M059J (cell line): ENCODE measurements around the gene ISG20. TPM values are rescaled to one million over a fixed set of nuclear protein-coding genes. Genes with fewer than 3 reads are reported as not detected.

Experiments
- DNase-seq: peaks from one replicate; pipeline ENCODE4 v3.0.0-alpha.2; 2012; ENCODE audit warnings: low read depth
- total RNA-seq: library from RNA; depleted of rRNA; stranded (reverse); fragments of >200 nt; shearing (Covaris generic); gene quantifications from 2 replicates; pipeline ENCODE4 v1.2.3, GENCODE V29; 2014; rRNA removed

ISG20 gene
- total RNA-seq: 30.5 and 37.6 TPM in 2 replicates

DNA sequence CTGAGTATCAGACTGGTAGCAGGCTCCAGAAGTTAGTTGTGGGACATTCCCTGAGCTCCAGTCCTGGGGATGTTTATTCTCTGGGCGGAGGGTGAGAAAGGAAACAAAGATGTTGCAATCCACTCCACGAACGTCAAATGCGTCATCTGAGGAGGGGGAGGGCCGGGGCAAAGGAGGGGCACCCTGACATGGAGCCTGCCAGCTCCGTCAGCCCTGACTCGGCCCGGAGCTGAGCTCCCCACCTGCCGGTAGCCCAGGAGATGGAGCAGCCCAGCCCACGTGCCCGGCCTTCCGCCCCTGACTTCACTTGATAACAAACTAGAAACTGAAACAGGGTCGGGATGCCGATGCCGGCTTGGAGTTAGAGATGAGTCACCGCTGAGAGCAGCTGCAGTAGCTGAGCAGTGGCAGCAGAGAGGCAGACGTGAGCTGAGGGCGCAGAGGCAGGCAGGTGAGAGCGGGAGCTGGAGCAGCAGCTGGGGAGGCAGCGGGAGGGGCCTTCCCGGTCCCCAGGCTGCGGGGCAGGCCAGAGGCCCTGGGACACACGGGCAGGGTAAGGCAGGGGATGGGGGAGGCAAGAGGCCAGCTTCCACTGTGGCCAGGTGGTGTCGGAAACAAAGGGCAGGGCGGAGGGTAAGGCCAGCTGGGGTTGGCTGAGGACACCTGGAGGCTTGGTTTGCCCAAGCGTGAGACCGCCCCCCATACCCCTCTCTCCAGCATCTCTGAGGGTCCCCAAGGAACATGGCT lies at the start of gene ISG20:
Gene ISG20, plus strand, starts transcription at position 391 of the 747 bp plus-strand sequence. Its CDS starts 351 bp downstream, at position 742.
- DNase-seq: peak; percentile 96

DNA sequence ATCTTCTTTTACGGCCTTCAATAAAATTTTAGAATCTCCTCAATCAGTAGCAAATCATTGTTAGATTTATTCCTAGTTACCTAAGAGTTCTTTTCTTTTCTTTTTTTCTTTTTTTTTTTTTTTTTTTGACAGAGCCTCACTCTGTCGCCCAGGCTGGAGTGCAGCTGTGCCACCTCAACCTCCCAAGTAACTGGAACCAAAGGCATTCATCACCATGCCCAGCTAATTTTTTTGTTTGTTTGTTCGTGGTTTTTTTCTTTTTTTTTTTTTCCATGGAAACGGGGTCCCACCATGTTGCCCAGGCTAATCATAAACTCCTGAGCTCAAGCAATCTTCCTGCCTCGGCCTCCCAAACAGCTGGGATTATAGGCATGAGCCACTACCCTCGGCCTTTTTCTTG lies 48.1 kb upstream of the ISG20 start:
- no peak for DNase-seq

DNA sequence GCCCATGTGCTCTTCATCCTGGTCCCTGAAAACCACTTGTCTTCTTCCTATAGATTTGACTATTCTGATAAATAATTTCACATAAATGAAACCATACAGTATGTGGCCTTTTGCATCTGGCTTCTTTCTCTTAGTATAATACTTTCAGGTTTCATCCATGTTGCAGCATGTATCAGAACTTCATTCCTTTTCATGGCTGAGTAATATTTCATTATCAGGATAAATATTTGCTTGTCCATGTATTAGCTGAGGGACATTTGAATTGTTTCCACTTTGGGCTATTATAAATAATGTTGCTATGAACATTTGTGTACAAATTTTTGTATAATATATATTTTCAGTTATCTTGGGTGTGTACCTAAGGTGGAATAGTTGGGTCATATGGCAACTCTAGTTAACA lies 47.4 kb upstream of the ISG20 start:
- no peak for DNase-seq

GRCh38 chr15:88603885-88604284 lies 34.9 kb upstream of the ISG20 start:
- no peak for DNase-seq

DNA sequence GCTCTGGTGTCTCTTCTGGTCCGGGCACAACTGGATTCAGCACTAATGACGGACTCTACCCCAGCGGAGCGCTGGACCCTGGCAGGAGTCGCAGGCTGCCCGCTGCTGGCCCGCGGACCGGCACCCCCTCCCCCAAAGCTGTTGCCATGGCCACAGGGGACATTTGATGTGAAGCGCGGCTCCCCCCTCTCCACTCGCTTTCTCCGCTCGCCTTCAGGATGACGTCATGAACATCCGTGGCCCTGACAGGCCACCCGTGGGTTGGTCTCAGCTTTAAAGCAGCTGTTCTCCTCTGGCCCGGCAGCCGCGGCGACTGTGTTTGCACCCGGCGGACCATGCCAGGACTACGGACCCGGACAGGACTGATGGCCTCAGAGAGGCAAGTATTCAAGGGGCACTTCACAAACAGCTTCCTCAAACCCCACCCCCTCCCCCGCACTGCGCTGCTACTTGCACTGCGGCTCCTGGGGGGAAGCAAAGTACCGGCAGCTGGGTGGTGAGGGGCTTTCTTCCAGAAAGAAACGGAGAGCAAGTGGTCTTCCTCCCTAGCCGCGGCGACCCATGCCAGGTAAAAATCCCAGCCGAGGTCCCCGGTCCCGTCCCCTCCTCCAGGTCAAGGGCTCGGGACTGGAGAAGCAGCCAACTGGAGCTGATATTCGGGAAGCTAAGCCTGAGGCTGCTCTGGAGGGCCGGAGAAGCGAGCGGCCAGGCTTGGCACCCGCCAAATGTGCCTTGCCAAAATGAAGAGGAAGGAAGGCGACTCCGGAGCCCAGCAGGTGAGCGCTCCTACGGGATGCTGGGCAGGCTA lies 34.2 kb upstream of the ISG20 start:
- DNase-seq: no peak

- DNase-seq: peak; percentile 35
Measured at GRCh38 chr15:88605189-88606069, 33.4 kb upstream of the ISG20 start.

GRCh38 chr15:88606070-88606794 lies 32.6 kb upstream of the ISG20 start:
- no peak for DNase-seq

- no peak for DNase-seq
Measured at GRCh38 chr15:88607951-88608350, 30.9 kb upstream of the ISG20 start.

DNA sequence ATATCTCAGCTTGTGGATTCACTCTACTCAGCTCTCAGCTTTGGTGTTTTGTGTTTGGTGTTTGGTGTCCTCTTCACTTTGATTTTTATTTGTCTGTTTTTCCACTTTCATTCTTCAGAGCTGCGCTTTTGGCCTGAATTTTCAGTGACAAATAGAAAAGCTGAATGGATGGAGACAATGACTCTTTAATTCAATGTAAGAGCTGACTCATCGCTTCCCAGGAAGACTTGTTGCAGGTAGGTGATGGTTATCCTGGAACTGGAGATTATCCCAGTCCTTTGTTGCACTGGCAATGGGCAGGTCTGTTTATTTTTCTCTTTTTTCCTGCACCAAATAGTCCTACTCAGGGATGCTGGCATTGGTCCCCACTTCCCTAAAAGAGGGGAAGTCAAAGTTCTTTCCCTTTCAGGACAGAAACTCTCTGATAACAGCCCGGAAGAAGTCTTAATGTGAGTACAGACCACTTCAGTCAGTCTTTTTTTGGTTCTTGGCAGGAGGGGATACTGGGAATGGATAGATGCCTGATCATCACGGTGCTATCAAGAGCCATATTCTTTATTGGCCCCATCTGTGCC lies 30.1 kb upstream of the ISG20 start:
- no peak for DNase-seq

GRCh38 chr15:88609344-88610090 lies 29.3 kb upstream of the ISG20 start:
- no peak for DNase-seq

DNA sequence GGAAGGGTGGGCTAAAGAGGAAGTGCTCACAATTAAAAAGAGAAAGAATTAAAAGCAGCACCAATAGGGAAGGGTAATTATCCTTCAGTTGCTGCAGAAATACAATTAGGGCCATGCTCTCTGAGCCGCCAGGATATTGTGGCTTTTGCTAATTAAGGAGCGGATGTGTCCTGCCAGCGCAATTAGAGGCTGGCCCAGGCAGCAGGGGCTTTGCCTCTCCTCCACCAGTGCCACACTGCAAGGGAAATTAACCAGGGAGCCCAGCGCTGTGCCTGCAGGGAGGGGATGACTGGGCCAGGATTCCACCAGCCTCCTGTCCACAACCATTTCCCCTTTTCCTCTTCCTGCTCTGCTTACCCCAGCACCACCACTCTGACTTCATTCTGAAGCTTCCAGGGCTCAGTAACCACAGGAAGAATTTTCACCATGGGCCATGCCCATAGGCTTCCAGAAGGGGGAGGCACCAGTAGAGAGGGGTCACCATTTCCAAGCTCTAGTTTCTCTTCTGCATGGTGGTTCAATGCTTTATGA lies 28.1 kb upstream of the ISG20 start:
- DNase-seq: peak; percentile 47

- no peak for DNase-seq
Measured at GRCh38 chr15:88612186-88612796, 26.5 kb upstream of the ISG20 start.

GRCh38 chr15:88613074-88613944 lies 25.5 kb upstream of the ISG20 start:
- peak; percentile 47 for DNase-seq

GRCh38 chr15:88615303-88616107 lies 23.3 kb upstream of the ISG20 start:
- DNase-seq: no peak

DNA sequence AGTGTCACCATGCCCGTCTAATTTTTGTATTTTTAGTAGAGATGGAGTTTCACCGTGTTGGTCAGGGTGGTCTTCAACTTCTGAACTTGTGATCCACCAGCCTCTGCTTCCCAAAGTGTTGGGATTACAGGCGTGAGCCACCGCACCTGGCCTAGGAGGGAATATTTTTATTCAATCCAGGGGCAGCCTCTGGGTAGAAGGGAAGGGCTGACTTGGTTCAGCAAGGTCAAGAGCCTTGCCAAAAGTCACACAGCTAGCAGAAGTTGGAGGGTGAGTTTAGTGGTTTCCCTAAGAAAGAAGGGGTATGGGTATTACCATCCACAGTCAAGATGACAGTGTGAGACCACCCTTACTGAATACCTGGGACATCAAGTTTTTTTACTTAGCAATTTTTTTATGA lies 22.6 kb upstream of the ISG20 start:
- no peak for DNase-seq

GRCh38 chr15:88617031-88617722 lies 21.6 kb upstream of the ISG20 start:
- DNase-seq: no peak

- no peak for DNase-seq
Measured at GRCh38 chr15:88617790-88618189, 21.0 kb upstream of the ISG20 start.
